Prostate gland (tissue), 2 donors: Measurements from ENCODE around the gene ZFHX3. TPM values are rescaled to one million over a fixed set of nuclear protein-coding genes. Genes with fewer than 3 reads are reported as not detected.

Experiments used
- DNase-seq: peaks from one replicate; pipeline ENCODE4 v3.0.0-alpha.2; 2019; ENCODE audit warnings: low spot score
- H3K27ac ChIP-seq, 2 donors: fragments of 200-600 bp; sonication (generic); 2 replicates each; pipeline ENCODE4 v1.5.1; 2017 to 2019
- H3K27me3 ChIP-seq: fragments of 200-600 bp; sonication (generic); replicated peaks from 2 replicates; pipeline ENCODE4 v1.5.1; 2019; ENCODE audit not compliant: insufficient read depth
- H3K36me3 ChIP-seq, 2 donors: fragments of 200-600 bp; sonication (generic); 1 replicate in 1 of 2; 2 replicates in 1 of 2; pipeline versions ENCODE4 v1.5.1 to v1.8.1; 2017 to 2019
- H3K4me1 ChIP-seq: fragments of 200-600 bp; sonication (generic); replicated peaks from 2 replicates; pipeline ENCODE4 v1.5.1; 2019
- H3K4me3 ChIP-seq, 2 donors: fragments of 200-600 bp; sonication (generic); 2 replicates each; pipeline ENCODE4 v1.5.1; 2017 to 2019
- H3K9me3 ChIP-seq: fragments of 200-600 bp; sonication (generic); 2 replicates; pipeline ENCODE4 v1.5.1; 2017
- POLR2A ChIP-seq: fragments of 450-650 bp; IDR thresholded peaks from one replicate; pipeline ENCODE4 v1.6.1; 2016; ENCODE audit warnings: antibody characterized with exemption, mild to moderate bottlenecking
- POLR2AphosphoS5 ChIP-seq: sonication (generic); formaldehyde crosslinking; IDR thresholded peaks from one replicate; pipeline ENCODE4 v1.6.1; 2017; ENCODE audit warnings: antibody characterized with exemption
- WGBS: methylation state at CpG from one replicate; pipeline ENCODE4 v1.1.5; 2018; 5-methylcytosine and 5-hydroxymethylcytosine counted together
- intact Hi-C: fragments of 100-400 bp; cut with DNase I; formaldehyde crosslinking; loops from one replicate; pipeline ENCODE4 v1.14.2; 2022
- total RNA-seq, 2 donors: library from RNA; depleted of rRNA; stranded (reverse); fragments of >200 nt; gene quantifications; one replicate each; pipeline ENCODE4 v1.1.0, GENCODE V29; 2016
- TF ChIP-seq, protein P1 (sequence below), 4 experiments: fragments of 200-600 bp in 2 of 4; fragments of 450-650 bp in 2 of 4; sonication (generic) in 2 of 4; IDR thresholded peaks; 1 replicate in 3 of 4; 2 replicates in 1 of 4; pipeline ENCODE4 v1.5.1; 2016 to 2019; ENCODE audit warnings: antibody characterized with exemption in 4 of 4, mild to moderate bottlenecking in 2 of 4, moderate library complexity in 2 of 4

ZFHX3 gene
- total RNA-seq, 2 donors from 2014 or later, result 51.1 to 53.9 TPM

DNA sequence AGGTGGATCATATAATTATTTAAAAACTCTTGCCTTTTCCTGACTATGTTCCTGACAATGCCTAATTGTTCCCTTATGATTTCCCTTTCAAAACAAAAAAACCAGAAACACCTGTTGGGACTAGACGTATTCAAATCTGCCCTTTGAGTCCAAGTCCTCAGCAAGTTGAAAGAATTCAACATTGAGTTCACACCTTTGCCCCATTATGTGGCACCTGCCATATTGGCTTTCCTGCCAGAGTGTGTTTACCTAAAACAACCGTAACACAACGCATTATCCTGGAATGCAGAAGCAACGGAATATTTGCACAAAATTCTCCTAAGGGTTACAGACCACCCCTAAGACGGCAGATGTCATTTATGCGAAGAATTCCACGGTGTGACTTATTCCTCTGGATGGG lies 105.9 kb downstream of the ZFHX3 start:
- TF ChIP-seq POLR2A, result no peak
- no peaks in the 10 kb centered on the region for H3K9me3 ChIP-seq
- H3K27me3 ChIP-seq, result no peaks in the 10 kb centered on the region
- WGBS, result 74% methylated on average over 7 of the region's 7 CpGs
- peaks cover 24% of the 10 kb centered on the region for H3K4me1 ChIP-seq
- no peak overlapping the region for H3K4me3 ChIP-seq
- H3K36me3 ChIP-seq, result no peaks in the 10 kb centered on the region
- intact Hi-C loops, result no loop called here
- peak overlapping the region in 1 of 2 donors; percentile 92 for H3K27ac ChIP-seq
- DNase-seq, result no peak

DNA sequence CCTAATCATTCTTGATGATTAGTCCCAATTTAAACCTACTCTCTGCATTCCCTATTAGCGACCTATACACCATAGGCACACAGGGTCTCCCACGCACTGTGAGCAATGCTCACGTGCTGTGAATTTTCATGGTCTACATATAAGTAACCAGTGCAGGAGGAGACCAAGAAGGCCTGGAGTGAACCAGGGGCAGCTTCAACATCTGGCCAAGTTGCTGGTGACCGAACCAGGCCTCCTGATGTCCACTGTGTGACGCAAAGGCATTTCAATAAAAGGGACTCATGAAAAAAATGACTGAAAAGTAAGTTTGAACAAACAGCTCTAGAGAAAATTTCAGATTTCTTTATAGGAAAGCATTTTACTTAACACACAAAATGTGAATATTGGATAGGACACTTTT lies 107.0 kb downstream of the ZFHX3 start:
- Histone ChIP-seq H3K9me3 (no peaks in the 10 kb centered on the region), H3K27me3 (no peaks in the 10 kb centered on the region), H3K36me3 (no peaks in the 10 kb centered on the region), H3K4me1 (peaks cover 35% of the 10 kb centered on the region), H3K27ac (peak overlapping the region; percentile 90 to 92), H3K4me3 (no peak overlapping the region)
- intact Hi-C loops, result no loop called here
- TF ChIP-seq, protein P1, sequence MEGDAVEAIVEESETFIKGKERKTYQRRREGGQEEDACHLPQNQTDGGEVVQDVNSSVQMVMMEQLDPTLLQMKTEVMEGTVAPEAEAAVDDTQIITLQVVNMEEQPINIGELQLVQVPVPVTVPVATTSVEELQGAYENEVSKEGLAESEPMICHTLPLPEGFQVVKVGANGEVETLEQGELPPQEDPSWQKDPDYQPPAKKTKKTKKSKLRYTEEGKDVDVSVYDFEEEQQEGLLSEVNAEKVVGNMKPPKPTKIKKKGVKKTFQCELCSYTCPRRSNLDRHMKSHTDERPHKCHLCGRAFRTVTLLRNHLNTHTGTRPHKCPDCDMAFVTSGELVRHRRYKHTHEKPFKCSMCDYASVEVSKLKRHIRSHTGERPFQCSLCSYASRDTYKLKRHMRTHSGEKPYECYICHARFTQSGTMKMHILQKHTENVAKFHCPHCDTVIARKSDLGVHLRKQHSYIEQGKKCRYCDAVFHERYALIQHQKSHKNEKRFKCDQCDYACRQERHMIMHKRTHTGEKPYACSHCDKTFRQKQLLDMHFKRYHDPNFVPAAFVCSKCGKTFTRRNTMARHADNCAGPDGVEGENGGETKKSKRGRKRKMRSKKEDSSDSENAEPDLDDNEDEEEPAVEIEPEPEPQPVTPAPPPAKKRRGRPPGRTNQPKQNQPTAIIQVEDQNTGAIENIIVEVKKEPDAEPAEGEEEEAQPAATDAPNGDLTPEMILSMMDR (IDR thresholded peaks at IDR 0.05), result no peak
- TF ChIP-seq POLR2AphosphoS5 (no peak), POLR2A (no peak)
- DNase-seq, result no peak
- 96% methylated on average over 5 of the region's 5 CpGs for WGBS

DNA sequence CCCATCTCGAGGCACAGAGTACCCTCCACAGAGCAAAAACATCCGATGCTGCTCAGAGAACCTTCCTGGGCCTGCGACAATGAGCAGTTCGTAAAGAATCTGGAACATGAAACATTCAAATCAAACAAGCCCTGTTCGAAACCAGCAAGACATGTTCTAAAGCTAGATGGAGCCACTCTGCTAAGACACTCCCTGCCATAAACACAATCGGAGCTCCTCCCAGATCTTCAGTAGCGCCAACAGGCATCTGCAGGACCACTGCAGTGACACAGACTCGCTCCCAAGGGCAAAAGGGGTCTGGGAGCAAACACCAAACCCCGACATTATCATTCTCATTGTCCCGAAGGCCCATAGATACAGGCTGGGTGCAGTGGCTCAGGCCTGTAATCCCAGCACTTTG lies 108.7 kb downstream of the ZFHX3 start:
- intact Hi-C loops, result loop anchor here (5.0 kb wide), 2 partner anchors 48 to 108 kb away; partner anchors contain the start of gene ZFHX3
- H3K4me1 ChIP-seq, result peaks cover 33% of the 10 kb centered on the region
- peak; percentile 71 for DNase-seq
- no peak overlapping the region for H3K4me3 ChIP-seq
- TF ChIP-seq, protein P1 (IDR thresholded peaks at IDR 0.05), result peak; percentile 18 to 58 (median 47)
- TF ChIP-seq POLR2A (no peak), POLR2AphosphoS5 (peak; percentile 63)
- H3K27me3 ChIP-seq, result no peaks in the 10 kb centered on the region
- H3K9me3 ChIP-seq, result no peaks in the 10 kb centered on the region
- H3K36me3 ChIP-seq, result no peaks in the 10 kb centered on the region
- H3K27ac ChIP-seq, result peak overlapping the region; percentile 90 to 92
- 31% methylated on average over 10 of the region's 10 CpGs for WGBS

DNA sequence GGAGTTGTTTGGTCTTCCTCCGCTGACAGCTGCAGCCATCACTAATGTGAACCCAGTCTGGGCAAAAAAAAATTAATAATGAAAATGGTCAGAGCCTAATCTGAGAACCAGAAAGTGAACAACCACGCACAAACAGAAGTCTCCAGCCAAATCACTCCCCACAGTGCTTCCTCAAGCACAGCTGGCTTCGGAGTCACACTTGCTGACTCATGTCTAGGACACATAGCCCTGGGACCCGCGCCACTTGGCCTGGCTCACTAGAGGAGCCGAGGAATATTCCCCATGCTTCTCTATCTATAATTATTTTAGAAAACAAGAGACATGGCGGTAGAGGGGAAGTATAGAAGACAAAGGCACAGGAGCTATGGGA lies 109.1 kb downstream of the ZFHX3 start:
- peak overlapping the region; percentile 90 to 92 for H3K27ac ChIP-seq
- peaks cover 33% of the 10 kb centered on the region for H3K4me1 ChIP-seq
- H3K9me3 ChIP-seq, result no peaks in the 10 kb centered on the region
- H3K27me3 ChIP-seq, result no peaks in the 10 kb centered on the region
- H3K36me3 ChIP-seq, result no peaks in the 10 kb centered on the region
- 15% methylated on average over 7 of the region's 7 CpGs for WGBS
- H3K4me3 ChIP-seq, result no peak overlapping the region
- peak; percentile 81 for DNase-seq
- intact Hi-C loops, result loop anchor here (1.0 to 5.0 kb wide), 3 partner anchors 15 to 109 kb away; partner anchors contain the start of gene ZFHX3
- TF ChIP-seq POLR2AphosphoS5 (no peak), POLR2A (no peak)
- TF ChIP-seq, protein P1 (IDR thresholded peaks at IDR 0.05), result no peak

DNA sequence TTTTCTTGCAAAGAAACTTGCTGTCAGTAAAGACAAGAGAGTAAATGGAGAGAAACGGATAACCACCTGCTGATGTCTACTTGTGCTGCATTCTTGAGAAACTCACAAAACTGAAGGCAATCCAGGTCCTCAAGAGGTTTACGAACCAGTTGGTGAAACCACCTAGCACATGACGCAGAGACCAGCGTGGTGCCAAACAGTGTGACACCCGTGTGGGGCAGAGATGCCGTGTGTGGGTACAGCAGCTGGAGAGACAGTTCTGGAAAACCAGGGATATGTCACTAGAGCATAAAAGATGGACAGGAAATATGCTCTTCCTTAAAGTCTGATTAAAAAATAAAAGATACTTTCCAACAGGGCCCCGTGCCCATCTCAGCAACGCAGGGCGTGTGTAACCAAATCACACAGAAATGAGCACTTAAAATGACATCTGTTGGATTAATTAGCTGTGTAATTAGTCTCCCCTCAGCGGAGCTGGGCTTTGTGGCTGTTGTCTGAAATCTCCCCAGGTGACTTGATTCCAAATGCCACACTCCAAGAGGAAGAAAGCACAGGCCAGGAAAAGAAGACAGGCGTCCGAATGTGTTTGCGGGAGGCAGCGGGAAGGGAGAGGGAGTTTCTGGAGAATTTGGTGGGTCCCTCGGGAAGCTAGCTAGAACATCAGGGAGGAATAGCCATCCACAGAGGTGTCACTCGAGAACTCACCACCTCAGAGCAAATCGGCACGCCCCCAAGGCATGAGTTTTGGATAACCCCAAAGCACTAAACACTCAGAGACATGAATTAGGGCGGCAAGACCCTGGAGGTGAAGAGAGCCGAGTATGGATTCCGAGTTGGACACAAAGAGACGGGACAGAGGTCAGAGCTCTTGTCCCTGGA lies 109.8 kb downstream of the ZFHX3 start:
- Histone ChIP-seq H3K27ac (peak overlapping the region; percentile 90 to 92), H3K36me3 (no peaks in the 10 kb centered on the region), H3K4me1 (peaks cover 33% of the 10 kb centered on the region), H3K4me3 (no peak overlapping the region), H3K9me3 (no peaks in the 10 kb centered on the region), H3K27me3 (no peaks in the 10 kb centered on the region)
- no peak for TF ChIP-seq POLR2A
- TF ChIP-seq, protein P1 (IDR thresholded peaks at IDR 0.05), result no peak
- no peak for DNase-seq
- intact Hi-C loops, result loop anchor here (1.0 to 5.0 kb wide), 3 partner anchors 15 to 109 kb away; partner anchors contain the start of gene ZFHX3
- WGBS, result 73% methylated on average over 22 of the region's 22 CpGs
